HepG2 (cell line): ENCODE results near the gene ZNRF3. TPM values are rescaled to one million over a fixed set of nuclear protein-coding genes. Genes with fewer than 3 reads are reported as not detected.

Experiments used
- ETV5 ChIP-seq: IDR thresholded peaks from 2 replicates; pipeline ENCODE4 v1.6.1; 2018; ENCODE audit warnings: missing biosample characterization, missing genetic modification reagents, inconsistent platforms, borderline replicate concordance
- FOXC1 ChIP-seq: sonication (generic); formaldehyde crosslinking; IDR thresholded peaks from 2 replicates; pipeline ENCODE4 v1.8.0; 2022; ENCODE audit warnings: mild to moderate bottlenecking, missing genetic modification reagents, borderline replicate concordance
- FOXK1 ChIP-seq: sonication (generic); formaldehyde crosslinking; IDR thresholded peaks from 2 replicates; pipeline ENCODE4 v1.4.0; 2020; ENCODE audit warnings: low read depth, missing genetic modification reagents, borderline replicate concordance
- HOXD1 ChIP-seq: sonication (generic); formaldehyde crosslinking; IDR thresholded peaks from 2 replicates; pipeline ENCODE4 v1.5.0; 2020; ENCODE audit warnings: missing genetic modification reagents
- JARID2 ChIP-seq: sonication (generic); formaldehyde crosslinking; IDR thresholded peaks from 2 replicates; pipeline ENCODE4 v1.8.1; 2023; ENCODE audit warnings: missing genetic modification reagents, inconsistent platforms; ENCODE audit not compliant: insufficient replicate concordance
- KDM5B ChIP-seq: sonication (generic); formaldehyde crosslinking; IDR thresholded peaks from 2 replicates; pipeline ENCODE4 v1.4.0; 2020; ENCODE audit warnings: missing genetic modification reagents, mild to moderate bottlenecking, borderline replicate concordance
- NCOA5 ChIP-seq: sonication (generic); formaldehyde crosslinking; IDR thresholded peaks from 2 replicates; pipeline ENCODE4 v1.4.0; 2020; ENCODE audit warnings: missing genetic modification reagents
- NR1H2 ChIP-seq: sonication (generic); formaldehyde crosslinking; IDR thresholded peaks from 2 replicates; pipeline ENCODE4 v1.8.1; 2022; ENCODE audit warnings: low read depth, missing genetic modification reagents, borderline replicate concordance
- PAWR ChIP-seq: sonication (generic); formaldehyde crosslinking; IDR thresholded peaks from 2 replicates; pipeline ENCODE4 v1.4.0; 2020; ENCODE audit warnings: missing genetic modification reagents, mild to moderate bottlenecking, borderline replicate concordance
- PHF21A ChIP-seq: sonication (generic); formaldehyde crosslinking; IDR thresholded peaks from 2 replicates; pipeline ENCODE4 v1.5.0; 2020; ENCODE audit warnings: mild to moderate bottlenecking, missing genetic modification reagents
- POLR2G ChIP-seq: fragments of 200-400 bp; formaldehyde crosslinking; IDR thresholded peaks from 2 replicates; pipeline ENCODE4 v1.6.1; 2018; ENCODE audit warnings: mild to moderate bottlenecking, low read depth, low read length, moderate library complexity
- RBFOX2 ChIP-seq: fragments of 200-400 bp; formaldehyde crosslinking; IDR thresholded peaks from 2 replicates; pipeline ENCODE4 v1.6.1; 2017; ENCODE audit warnings: low read depth, mild to moderate bottlenecking, low read length
- SALL2 ChIP-seq: sonication (generic); formaldehyde crosslinking; IDR thresholded peaks from 2 replicates; pipeline ENCODE4 v1.8.1; 2023; ENCODE audit warnings: mild to moderate bottlenecking, missing genetic modification reagents, inconsistent platforms
- SIN3A ChIP-seq: IDR thresholded peaks from 2 replicates; pipeline ENCODE4 v1.6.1; 2011; ENCODE audit warnings: low read depth, mild to moderate bottlenecking, control low read depth, low read length, borderline replicate concordance
- SOX6 ChIP-seq, 2 experiments: fragments of 450-650 bp in 1 of 2; sonication (generic) in 1 of 2; formaldehyde crosslinking in 1 of 2; IDR thresholded peaks; 2 replicates each; pipeline versions ENCODE4 v1.4.0 to v1.6.1; 2017 to 2020; ENCODE audit warnings: antibody characterized with exemption in 1 of 2, mild to moderate bottlenecking in 1 of 2, missing genetic modification reagents in 1 of 2
- ZBED4 ChIP-seq: sonication (generic); formaldehyde crosslinking; IDR thresholded peaks from 2 replicates; pipeline ENCODE4 v1.4.0; 2020; ENCODE audit warnings: missing genetic modification reagents, borderline replicate concordance
- ZBTB42 ChIP-seq: sonication (generic); formaldehyde crosslinking; IDR thresholded peaks from 2 replicates; pipeline ENCODE4 v1.5.0; 2020; ENCODE audit warnings: mild to moderate bottlenecking, missing genetic modification reagents
- ZNF230 ChIP-seq: sonication (generic); formaldehyde crosslinking; IDR thresholded peaks from 2 replicates; pipeline ENCODE4 v1.4.0; 2020; ENCODE audit warnings: mild to moderate bottlenecking, missing genetic modification reagents
- ZNF326 ChIP-seq: sonication (generic); formaldehyde crosslinking; IDR thresholded peaks from 2 replicates; pipeline ENCODE4 v1.4.0; 2020; ENCODE audit warnings: missing genetic modification reagents, borderline replicate concordance
- ZNF354B ChIP-seq: sonication (generic); formaldehyde crosslinking; IDR thresholded peaks from 2 replicates; pipeline ENCODE4 v1.8.0; 2022; ENCODE audit warnings: mild to moderate bottlenecking, missing genetic modification reagents
- ZNF468 ChIP-seq: sonication (generic); formaldehyde crosslinking; IDR thresholded peaks from 2 replicates; pipeline ENCODE4 v1.8.0; 2022; ENCODE audit warnings: mild to moderate bottlenecking, moderate library complexity, missing genetic modification reagents
- ZNF605 ChIP-seq: sonication (generic); formaldehyde crosslinking; IDR thresholded peaks from 2 replicates; pipeline ENCODE4 v1.8.0; 2022; ENCODE audit warnings: mild to moderate bottlenecking, missing genetic modification reagents
- ZNF614 ChIP-seq: IDR thresholded peaks from 2 replicates; pipeline ENCODE4 v1.6.1; 2018; ENCODE audit warnings: missing biosample characterization, missing genetic modification reagents, inconsistent platforms, borderline replicate concordance
- ZNF629 ChIP-seq: sonication (generic); formaldehyde crosslinking; conservative IDR thresholded peaks from 2 replicates; pipeline ENCODE4 v1.5.0; 2020; ENCODE audit warnings: missing genetic modification reagents
- ZNF766 ChIP-seq: sonication (generic); formaldehyde crosslinking; IDR thresholded peaks from 2 replicates; pipeline ENCODE4 v1.5.0; 2020; ENCODE audit warnings: missing genetic modification reagents, borderline replicate concordance
- ZNF841 ChIP-seq: sonication (generic); formaldehyde crosslinking; IDR thresholded peaks from 2 replicates; pipeline ENCODE4 v1.8.1; 2023; ENCODE audit warnings: missing genetic modification reagents, borderline replicate concordance
- ZSCAN20 ChIP-seq: sonication (generic); formaldehyde crosslinking; IDR thresholded peaks from 2 replicates; pipeline ENCODE4 v1.4.0; 2020; ENCODE audit warnings: missing genetic modification reagents, mild to moderate bottlenecking, borderline replicate concordance
- polyA plus RNA-seq, 8 experiments: library from polyadenylated mRNA; depleted of rRNA in 3 of 8; stranded (reverse) in 7 of 8; unstranded in 1 of 8; fragments of >200 nt; fragmentation: Illumina TruSeq in 4 of 8; extraction: Trizol in 4 of 8; gene quantifications; 2 replicates each; pipeline versions ENCODE4 v1.2.1 to v1.2.3, GENCODE V29; 2011 to 2016; ENCODE audit warnings: low read depth in 4 of 8, missing spikeins in 1 of 8, mixed read lengths in 1 of 8; ENCODE audit not compliant: insufficient read depth in 1 of 8
- total RNA-seq, 5 experiments: library from RNA; depleted of rRNA; stranded (reverse); fragments of >200 nt; fragmentation: Illumina TruSeq; extraction: Trizol; gene quantifications; 2 replicates each; pipeline ENCODE4 v1.2.3, GENCODE V29; 2016; ENCODE audit warnings: low read depth in 1 of 5

ZNRF3 gene
- total and polyA plus RNA-seq, 2 of the 13 experiments (the other 11 are each of a cell fraction or from before 2014, with no cell fraction given) = 20.3 to 36.7 TPM

GRCh38 chr22:28978863-28979796 lies 95.8 kb downstream of the ZNRF3 start (continued):
- no peak for TF ChIP-seq SOX6 (IDR thresholded peaks at IDR 0.05)
- TF ChIP-seq SOX6 (CRISPR knock-in tag; IDR thresholded peaks at IDR 0.05) = peak; percentile 85
- no peak for TF ChIP-seq ZNF230 (CRISPR knock-in tag)
- peak; percentile 70; the same call in 1 of the 2 replicates for TF ChIP-seq PHF21A
- no peak for TF ChIP-seq KDM5B (CRISPR knock-in tag)
- no peak for TF ChIP-seq NR1H2 (CRISPR knock-in tag)
- no peak for TF ChIP-seq ZSCAN20 (CRISPR knock-in tag)
- no peak for TF ChIP-seq ZNF326 (CRISPR knock-in tag)
- peak; percentile 27; the same call in 1 of the 2 replicates for TF ChIP-seq ETV5 (CRISPR knock-in tag)
- TF ChIP-seq ZNF468 (CRISPR knock-in tag) = no peak
- no peak for TF ChIP-seq ZNF841 (CRISPR knock-in tag)
- TF ChIP-seq ZNF605 (CRISPR knock-in tag) = no peak
- no peak for TF ChIP-seq JARID2 (CRISPR knock-in tag)
- TF ChIP-seq FOXK1 = no peak
- no peak for TF ChIP-seq RBFOX2
- no peak for TF ChIP-seq FOXC1
- no peak for TF ChIP-seq SALL2 (CRISPR knock-in tag)
- no peak for TF ChIP-seq POLR2G
- no peak for TF ChIP-seq ZBTB42 (CRISPR knock-in tag)
- TF ChIP-seq HOXD1 = no peak
- no peak for TF ChIP-seq SIN3A
- no peak for TF ChIP-seq PAWR (CRISPR knock-in tag)
- no peak for TF ChIP-seq ZNF766 (CRISPR knock-in tag)
- TF ChIP-seq ZNF354B (CRISPR knock-in tag) = no peak
- 0 out of 2 replicates have a peak, but pooled peaks have one; percentile 51 for TF ChIP-seq ZBED4 (CRISPR knock-in tag)
- no peak for TF ChIP-seq NCOA5 (CRISPR knock-in tag)
- TF ChIP-seq ZNF614 = 0 out of 2 replicates have a peak, but pooled peaks have one; percentile 21
- TF ChIP-seq ZNF629 (CRISPR knock-in tag) = no peak
